ENCODE measurements around the gene ERCC6. TPM values are rescaled to one million over a fixed set of nuclear protein-coding genes. Genes with fewer than 3 reads are reported as not detected.

ERCC6 gene
- total RNA-seq, 1 donor from 2014 or later, result 184 TPM

- H3K27me3 Mint-ChIP-seq (ENCODE audit: unreplicated experiment), result no peaks in the 10 kb centered on the region
- H3K27ac Mint-ChIP-seq (ENCODE audit: unreplicated experiment), result peak overlapping the region; percentile 94
- no peak for TF ChIP-seq CTCF (IDR thresholded peaks at IDR 0.05)
- peak overlapping the region; percentile 36 for H3K4me3 Mint-ChIP-seq (ENCODE audit: unreplicated experiment)
- DNase-seq (ENCODE audit: extremely low spot score, unreplicated experiment), result no peak
- H3K4me1 Mint-ChIP-seq (ENCODE audit: unreplicated experiment), result peaks cover 86% of the 10 kb centered on the region
- H3K9me3 Mint-ChIP-seq (ENCODE audit: unreplicated experiment), result peaks cover 19% of the 10 kb centered on the region
- H3K36me3 Mint-ChIP-seq (ENCODE audit: unreplicated experiment), result peaks cover 13% of the 10 kb centered on the region
These were observed 29.3 kb upstream of the ERCC6 start for GRCh38 chr10:49568235-49568634.

GRCh38 chr10:49567810-49568209 lies 28.9 kb upstream of the ERCC6 start:
- no peak overlapping the region for H3K4me3 Mint-ChIP-seq (ENCODE audit: unreplicated experiment)
- H3K4me1 Mint-ChIP-seq (ENCODE audit: unreplicated experiment), result peaks cover 87% of the 10 kb centered on the region
- H3K27ac Mint-ChIP-seq (ENCODE audit: unreplicated experiment), result peak overlapping the region; percentile 94
- peaks cover 13% of the 10 kb centered on the region for H3K36me3 Mint-ChIP-seq (ENCODE audit: unreplicated experiment)
- H3K27me3 Mint-ChIP-seq (ENCODE audit: unreplicated experiment), result no peaks in the 10 kb centered on the region
- H3K9me3 Mint-ChIP-seq (ENCODE audit: unreplicated experiment), result peaks cover 19% of the 10 kb centered on the region
- TF ChIP-seq CTCF (IDR thresholded peaks at IDR 0.05), result no peak
- DNase-seq (ENCODE audit: extremely low spot score, unreplicated experiment), result no peak

GRCh38 chr10:49564461-49565009 lies 25.6 kb upstream of the ERCC6 start:
- H3K36me3 Mint-ChIP-seq (ENCODE audit: unreplicated experiment), result peaks cover 11% of the 10 kb centered on the region
- H3K27ac Mint-ChIP-seq (ENCODE audit: unreplicated experiment), result peak overlapping the region; percentile 73
- no peak for TF ChIP-seq CTCF (IDR thresholded peaks at IDR 0.05)
- no peak for DNase-seq (ENCODE audit: extremely low spot score, unreplicated experiment)
- peaks cover 80% of the 10 kb centered on the region for H3K4me1 Mint-ChIP-seq (ENCODE audit: unreplicated experiment)
- peaks cover 26% of the 10 kb centered on the region for H3K9me3 Mint-ChIP-seq (ENCODE audit: unreplicated experiment)
- no peak overlapping the region for H3K4me3 Mint-ChIP-seq (ENCODE audit: unreplicated experiment)
- no peaks in the 10 kb centered on the region for H3K27me3 Mint-ChIP-seq (ENCODE audit: unreplicated experiment)

- Mint-ChIP-seq H3K27me3 (ENCODE audit: unreplicated experiment) (no peaks in the 10 kb centered on the region), H3K27ac (ENCODE audit: unreplicated experiment) (peak overlapping the region; percentile 54), H3K9me3 (ENCODE audit: unreplicated experiment) (peaks cover 20% of the 10 kb centered on the region), H3K4me1 (ENCODE audit: unreplicated experiment) (peaks cover 72% of the 10 kb centered on the region), H3K36me3 (ENCODE audit: unreplicated experiment) (peaks cover 6% of the 10 kb centered on the region), H3K4me3 (ENCODE audit: unreplicated experiment) (no peak overlapping the region)
- no peak for DNase-seq (ENCODE audit: extremely low spot score, unreplicated experiment)
- TF ChIP-seq CTCF (IDR thresholded peaks at IDR 0.05), result no peak
These were observed 24.0 kb upstream of the ERCC6 start for GRCh38 chr10:49562893-49563292.

GRCh38 chr10:49560526-49560925 lies 21.6 kb upstream of the ERCC6 start:
- H3K27me3 Mint-ChIP-seq (ENCODE audit: unreplicated experiment), result no peaks in the 10 kb centered on the region
- TF ChIP-seq CTCF (IDR thresholded peaks at IDR 0.05), result no peak
- peaks cover 14% of the 10 kb centered on the region for H3K9me3 Mint-ChIP-seq (ENCODE audit: unreplicated experiment)
- DNase-seq (ENCODE audit: extremely low spot score, unreplicated experiment), result no peak
- peak overlapping the region; percentile 46 for H3K27ac Mint-ChIP-seq (ENCODE audit: unreplicated experiment)
- peaks cover 65% of the 10 kb centered on the region for H3K4me1 Mint-ChIP-seq (ENCODE audit: unreplicated experiment)
- H3K4me3 Mint-ChIP-seq (ENCODE audit: unreplicated experiment), result no peak overlapping the region
- peaks cover 4% of the 10 kb centered on the region for H3K36me3 Mint-ChIP-seq (ENCODE audit: unreplicated experiment)
